Brain pericyte (primary cell): ENCODE measurements around the gene ZNF669.
"Not testable (repeated sequence)": the region's sequence is repeated elsewhere in the genome, so short reads cannot be mapped to it uniquely, and the experiment has no call there.

Experiments used
- DNase-seq: peaks from one replicate; pipeline ENCODE4 v3.0.0-alpha.2; 2012; ENCODE audit warnings: low read depth, low spot score

ZNF669 gene

DNA sequence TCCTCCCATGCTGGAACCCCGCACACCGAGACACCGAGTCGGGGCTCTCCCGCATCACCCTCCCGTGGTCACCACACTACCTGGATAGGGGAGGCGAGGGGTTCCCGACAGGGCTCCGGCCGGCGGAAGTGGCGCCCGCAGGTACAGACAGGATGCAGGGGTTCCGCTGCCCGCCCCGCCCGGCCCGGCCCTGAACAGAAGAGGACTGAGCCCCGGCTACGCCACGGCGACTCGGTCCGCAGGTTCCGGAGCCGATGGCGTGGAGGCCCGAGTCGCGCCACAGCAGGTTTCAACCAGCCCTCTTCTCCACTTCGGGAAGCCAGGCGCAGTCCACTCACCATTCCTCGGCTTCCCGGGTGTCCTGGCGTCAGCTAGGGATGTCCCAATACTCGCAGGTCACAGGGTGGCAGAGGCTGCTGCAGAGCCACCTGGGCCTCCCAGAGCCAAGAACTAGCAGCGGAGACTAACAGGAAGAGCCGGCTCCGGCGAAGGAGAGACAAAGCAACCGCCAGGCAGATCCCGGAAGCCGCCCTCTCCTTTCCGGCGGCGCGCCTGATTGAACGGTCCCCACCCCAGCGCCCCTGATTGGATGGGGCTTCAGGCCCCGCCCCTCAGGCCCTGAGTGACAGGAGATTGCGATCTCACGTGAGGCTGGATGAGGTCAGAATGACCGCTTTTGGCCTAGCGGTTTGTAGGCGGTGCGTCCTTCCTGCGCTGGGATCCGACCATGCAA, at the start of gene ZNF669:
Gene ZNF669, minus strand, starts transcription at position 498 of the 733 bp plus-strand sequence. Its CDS starts 157 bp downstream, at position 341.
- peak; percentile 89 for DNase-seq

DNA sequence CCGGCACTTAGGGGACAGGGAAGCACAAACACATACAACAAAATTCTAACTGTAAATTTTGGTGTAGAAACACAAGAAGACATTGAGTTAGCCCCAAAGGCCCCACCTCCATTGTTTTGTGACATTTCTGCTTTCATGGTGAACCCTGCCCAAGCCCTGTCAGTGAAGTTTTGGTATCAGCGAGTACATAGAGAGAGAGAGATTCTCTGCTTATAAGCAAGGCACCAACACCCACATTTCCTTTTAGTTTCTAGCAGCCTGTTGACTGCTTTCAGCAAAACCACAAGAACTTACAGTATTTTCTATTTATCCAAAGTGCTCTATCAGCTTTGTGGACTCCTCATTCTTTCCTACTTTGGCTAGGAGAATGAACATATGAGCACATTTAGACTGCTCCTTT, 43.6 kb upstream of the ZNF669 start:
- no peak for DNase-seq

DNA sequence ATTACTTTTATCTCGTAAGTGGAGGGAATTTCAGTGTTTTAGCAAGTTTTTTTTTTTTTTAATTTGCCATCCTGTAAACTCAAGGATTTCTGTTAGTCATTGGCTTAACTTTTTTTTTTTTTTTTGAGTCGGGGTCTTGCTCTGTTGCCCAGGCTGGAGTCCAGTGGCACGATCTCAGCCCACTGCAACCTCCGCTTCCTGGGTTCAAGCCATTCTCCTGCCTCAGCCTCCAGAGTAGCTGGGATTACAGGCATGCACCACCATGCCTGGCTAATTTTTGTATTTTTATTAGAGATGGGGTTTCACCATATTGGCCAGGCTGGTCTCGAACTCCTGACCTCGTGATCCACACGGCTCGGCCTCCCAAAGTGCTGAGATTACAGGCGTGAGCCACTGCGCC, 43.0 kb upstream of the ZNF669 start:
- DNase-seq: not testable (repeated sequence)

DNA sequence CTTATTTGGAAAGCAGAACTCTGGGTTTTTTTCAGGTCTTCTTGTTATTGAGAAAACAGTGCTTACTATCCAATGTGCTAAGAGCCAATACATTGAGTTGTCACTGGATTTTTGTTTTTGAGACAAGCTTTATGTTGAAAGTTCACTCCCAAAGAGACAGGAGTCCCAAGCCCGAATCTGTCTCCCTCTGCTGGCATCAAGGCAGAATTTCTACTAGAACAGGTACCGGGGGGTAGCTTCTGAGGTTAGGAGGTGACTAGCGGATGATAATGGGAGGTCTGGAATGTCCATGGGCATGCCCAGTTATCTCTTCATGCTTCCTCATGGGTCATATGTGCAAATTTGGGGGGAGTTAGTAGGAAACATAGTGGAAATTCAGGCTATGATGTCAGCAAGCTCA, 42.5 kb upstream of the ZNF669 start:
- no peak for DNase-seq

DNA sequence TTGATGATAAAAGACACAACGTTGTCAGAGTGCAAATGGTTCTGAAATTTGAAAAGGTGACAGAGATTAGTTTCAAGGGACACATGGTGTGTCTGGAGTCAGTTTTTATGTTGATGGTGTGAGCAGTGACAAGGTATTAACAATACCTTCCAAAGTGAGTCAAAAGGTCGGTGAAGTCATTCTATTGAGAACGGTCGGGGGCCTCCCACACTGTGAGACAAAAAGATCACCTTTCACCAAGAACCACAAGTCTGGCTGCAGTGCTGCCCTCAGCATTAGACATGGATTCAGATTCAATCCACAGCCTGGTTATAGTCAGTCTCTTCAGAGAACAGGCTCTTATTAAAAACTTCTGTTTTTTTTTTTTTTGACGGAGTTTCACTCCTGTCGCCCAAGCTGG, 41.1 kb upstream of the ZNF669 start:
- DNase-seq: no peak

DNA sequence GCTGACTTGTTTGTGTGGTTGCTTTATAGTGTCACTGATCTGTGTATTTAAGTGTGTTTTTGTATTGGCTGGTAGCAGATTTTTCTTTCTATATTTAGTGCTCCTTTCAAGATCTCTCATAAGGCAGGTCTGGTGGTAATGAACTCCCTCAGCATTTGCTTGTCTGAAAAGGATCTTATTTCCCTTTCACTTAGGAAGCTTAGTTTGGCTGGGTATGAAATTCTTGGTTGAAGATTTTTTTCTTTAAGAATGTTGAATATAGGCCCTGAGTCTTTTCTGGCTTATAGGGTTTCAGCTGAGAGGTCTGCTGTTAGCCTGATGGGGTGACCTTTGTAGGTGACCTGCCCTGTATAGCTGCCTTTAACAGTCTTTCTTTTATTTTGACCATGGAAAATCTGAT, 35.4 kb upstream of the ZNF669 start:
- not testable (repeated sequence) for DNase-seq

DNA sequence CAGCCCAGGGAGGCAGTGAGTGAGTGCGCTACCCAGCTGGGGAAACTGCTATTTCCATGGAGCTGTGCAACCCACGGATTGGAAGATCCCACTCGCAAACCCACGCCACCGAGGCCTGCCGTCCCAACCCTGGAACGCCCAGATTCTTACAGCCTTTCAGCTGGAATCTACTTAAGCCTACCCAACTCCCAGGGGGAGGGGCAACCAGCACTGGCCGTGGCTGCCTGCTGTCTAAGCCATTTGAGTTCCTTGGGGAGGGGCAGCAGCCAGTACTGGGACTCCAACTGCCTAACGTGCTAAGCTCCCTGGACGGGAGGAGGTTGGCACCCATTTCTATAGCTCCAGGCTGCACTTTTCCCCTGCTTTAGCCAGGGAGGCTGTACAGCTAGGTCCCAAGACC, 27.1 kb upstream of the ZNF669 start:
- DNase-seq: no peak

DNA sequence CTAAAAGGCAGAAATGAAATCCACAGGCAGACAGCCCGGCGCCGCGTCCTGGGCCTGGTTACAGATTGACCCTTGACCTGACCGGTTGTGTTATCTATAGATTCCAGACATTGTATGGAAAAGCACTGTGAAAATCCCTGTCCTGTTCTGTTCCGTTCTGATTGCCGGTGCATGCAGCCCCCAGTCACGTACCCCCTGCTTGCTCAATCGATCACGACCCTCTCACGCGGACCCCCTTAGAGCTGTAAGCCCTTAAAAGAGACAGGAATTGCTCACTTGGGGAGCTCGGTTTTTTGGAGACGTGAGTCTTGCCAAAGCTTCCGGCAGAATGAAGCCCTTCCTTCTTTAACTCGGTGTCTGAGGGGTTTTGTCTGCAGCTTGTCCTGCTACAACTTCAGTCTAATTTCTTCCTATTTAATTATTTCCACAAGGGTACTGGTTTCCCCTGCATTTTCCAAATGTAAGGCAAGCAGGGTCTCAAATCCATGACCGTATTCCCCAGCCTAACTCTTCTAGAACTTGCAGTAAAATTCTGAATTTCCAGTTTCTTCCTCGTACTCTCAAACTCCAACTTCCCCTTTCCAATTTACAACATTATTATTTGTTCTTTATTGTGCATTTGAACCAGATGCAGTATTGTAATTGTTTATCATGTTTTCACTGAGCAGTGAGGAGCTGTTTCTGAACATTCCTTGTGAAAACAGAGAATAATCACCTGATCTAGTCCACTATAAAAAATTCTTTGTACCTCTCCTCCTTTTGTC, 23.5 kb upstream of the ZNF669 start:
- not testable (repeated sequence) for DNase-seq

DNA sequence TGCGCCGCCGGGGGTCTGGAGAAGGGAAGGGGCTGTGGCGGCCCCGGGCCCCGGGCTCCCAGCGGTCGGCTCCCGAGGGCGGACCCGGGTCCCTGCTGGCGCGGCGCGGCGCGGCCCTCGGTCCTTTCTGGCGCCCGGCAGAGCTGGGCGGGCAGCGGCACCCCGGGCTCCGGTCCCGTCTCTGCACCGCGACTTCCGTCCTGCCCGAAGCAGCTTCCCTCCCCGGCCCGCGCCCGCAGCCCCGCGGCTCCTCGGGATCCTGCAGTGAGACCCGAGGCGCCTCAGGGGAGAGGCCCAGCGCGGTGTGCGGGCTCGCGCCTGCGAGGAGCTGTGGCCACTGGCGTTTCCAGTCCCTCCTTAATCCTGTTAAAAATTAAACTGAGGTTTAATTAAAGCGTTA, 22.4 kb upstream of the ZNF669 start:
- DNase-seq: not testable (repeated sequence)

DNA sequence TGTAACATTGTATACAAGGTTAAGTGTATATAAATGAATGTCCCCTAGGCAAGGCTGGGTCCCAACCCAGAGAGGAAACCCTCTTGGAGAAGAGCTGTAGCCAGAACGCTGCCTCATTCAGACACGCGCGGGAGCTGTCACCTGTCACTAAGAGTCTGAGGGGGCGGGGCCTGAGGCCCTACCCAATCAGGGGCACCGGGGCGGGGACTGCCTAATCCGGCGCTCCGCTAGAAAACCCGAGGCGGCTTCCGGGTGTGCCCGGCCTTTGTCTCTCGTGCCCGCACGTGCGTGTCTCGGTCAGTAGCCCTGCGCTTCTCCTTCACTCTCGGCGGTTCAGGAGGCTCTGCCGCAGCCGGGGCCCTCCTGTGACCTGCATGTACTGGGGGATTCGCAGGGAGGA, 22.0 kb upstream of the ZNF669 start:
- DNase-seq: not testable (repeated sequence)

DNA sequence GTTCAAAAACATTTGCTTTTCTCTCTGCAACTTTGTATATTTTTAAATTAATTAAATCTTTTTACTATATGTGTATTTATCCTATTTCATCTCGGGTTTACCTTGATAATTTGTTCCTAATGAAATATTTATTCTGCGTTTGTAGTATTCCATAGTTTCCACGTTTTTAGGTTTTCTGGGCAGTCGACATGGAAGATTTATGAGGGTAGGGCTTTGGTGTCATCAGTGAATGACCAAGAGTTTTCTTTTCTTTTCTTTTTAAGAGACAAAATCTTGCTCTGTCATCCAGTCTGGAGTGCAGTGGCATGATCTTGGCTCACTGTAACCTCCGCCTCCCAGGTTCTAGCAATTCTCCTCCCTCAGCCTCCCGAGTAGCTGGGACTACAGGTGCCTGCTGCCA, 17.2 kb upstream of the ZNF669 start:
- no peak for DNase-seq

DNA sequence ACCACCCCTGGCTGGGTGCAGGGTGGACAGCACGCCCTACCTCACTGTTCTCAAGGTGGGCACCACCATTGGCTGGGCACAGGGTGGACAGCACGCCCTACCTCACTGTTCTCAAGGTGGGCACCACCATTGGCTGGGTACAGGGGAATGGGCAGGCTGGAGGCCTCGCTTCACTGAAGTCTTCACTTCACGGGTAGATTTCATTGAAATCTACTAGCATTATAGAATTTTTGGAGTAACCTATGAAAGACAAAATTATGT, 16.2 kb upstream of the ZNF669 start:
- not testable (repeated sequence) for DNase-seq

DNA sequence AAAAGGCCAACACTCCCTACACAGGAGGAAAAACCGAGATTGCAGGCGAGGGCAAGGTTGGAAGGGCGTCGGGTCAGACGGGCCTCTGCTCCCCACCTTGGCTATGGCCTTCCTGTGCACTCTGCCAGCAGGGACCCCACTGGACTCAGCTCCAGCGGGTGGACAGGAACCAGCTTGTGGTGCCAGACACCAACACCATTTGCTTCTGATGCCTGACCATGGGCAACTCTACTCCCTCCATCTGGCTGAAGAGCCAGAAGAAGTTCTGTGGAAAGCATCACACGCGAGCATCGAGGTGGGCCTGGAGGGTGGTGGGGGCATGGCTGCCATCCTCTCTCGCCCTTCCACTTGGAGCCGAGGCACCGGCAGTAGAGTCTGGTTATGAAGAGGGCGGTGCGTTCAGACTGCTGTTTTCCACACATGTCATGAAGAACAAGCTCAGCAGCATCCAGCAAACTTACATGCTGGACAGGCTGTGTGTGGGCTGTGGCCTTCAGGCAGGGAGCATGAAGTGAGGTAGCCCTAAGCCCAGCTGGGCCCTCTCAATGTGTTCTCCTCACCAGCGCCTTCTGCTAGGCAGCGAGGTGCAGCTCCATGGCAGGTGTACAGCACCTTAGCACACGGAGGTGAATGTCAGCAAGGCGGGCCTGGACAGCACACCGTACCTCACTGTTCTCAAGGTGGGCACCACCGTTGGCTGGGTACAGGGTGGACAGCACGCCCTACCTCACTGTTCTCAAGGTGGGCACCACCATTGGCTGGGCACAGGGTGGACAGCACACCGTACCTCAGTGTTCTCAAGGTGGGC, 15.6 kb upstream of the ZNF669 start:
- no peak for DNase-seq

DNA sequence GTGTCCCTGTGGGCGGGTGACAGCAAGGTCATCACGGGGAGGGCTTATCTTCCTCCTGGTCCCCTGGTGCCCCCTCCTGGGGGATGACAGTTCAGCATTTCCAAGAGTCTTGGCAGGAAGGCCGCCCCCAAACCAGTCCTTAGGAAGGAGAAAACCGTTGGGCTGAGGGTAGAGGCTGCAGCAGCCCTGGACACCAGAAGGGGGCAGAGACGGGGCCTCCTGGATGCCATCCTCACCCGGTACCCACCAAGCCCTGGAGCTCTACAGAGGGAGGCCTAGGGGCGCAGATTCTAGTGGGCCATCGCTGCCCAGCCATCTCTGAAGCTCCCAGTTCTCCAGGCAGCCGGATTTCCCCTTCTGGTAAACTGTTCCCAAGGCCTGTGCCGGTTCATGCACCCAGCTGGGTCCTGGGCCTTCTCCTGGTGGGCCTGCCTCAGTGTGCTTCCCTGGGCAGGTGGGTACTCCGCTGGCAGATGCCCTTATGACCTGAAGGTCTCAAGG, 14.8 kb upstream of the ZNF669 start:
- DNase-seq: no peak

DNA sequence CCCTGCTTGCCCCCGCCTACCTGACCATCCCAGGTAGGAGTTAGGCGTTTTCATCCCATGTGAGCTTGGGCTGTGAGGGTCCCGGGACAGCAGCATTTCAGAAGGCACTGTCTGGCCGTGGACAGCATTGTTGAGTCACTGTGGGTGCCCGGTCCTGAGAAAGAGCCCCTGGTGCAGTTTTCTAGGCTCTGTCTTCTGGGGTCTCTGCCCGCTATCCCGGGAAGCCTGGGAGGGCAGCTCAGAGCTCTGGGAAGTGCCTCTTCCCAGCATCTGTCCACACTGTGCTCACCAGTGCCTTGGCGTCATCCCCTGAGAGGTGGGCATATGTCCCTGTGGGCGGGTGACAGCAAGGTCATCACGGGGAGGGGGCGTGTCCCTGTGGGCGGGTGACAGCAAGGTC, 11.4 kb upstream of the ZNF669 start:
- no peak for DNase-seq

DNA sequence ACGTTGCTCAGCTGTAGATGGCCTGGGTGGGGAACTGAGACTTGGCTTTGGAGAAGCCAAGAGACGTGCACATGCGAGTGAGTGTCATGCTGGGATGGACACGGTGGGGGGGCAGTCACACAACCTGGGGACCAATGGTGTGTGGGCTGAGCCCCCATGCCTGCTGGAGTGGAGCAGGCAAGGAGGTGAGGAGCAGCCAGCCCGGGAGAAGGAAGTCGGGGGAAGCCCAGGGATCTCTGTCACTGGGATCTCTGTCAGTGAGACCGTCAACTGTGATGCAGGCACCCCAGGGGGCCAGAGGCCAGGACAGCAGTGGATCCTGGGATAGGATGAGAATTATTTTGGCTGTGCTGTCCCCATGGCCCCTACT, 11.0 kb upstream of the ZNF669 start:
- no peak for DNase-seq

DNA sequence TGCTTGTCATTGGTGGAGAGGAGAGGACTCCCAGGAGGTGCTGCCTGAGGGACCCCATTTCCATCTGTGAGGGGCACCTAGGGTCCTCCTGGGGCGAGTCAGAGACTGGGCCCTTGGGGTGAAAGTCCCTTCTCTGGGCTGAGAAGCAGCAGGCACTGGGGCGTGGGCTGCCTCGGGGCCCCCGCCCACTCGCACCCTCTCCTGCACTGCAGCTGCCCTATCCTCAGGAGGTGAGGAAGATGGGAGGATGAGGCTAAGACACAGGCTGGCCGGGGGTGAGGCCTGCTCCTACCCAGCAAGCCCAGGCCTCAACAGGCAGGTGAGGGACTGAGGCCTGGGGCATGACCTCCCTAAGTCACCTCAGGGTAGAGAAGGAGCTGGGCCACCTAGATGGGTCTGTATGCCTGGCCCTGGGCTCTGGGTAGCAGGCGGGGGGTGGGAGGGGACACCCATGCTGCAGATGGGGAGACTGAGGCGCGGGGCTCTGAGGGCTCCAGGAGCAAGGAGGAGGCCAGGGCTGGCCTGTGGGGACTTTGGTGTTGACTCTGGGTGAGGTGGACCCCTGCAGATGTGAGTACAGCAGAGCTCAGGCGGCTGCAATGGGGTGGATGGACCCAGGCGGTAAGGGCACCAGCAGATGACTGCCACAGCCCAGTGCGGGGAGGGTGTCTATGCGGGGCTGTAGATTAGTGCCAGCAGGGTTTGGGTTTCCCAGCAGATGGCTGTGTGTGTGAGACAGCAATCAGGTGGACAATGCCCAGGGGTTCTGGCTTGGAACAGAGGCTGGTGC, 10.4 kb upstream of the ZNF669 start:
- no peak for DNase-seq

DNA sequence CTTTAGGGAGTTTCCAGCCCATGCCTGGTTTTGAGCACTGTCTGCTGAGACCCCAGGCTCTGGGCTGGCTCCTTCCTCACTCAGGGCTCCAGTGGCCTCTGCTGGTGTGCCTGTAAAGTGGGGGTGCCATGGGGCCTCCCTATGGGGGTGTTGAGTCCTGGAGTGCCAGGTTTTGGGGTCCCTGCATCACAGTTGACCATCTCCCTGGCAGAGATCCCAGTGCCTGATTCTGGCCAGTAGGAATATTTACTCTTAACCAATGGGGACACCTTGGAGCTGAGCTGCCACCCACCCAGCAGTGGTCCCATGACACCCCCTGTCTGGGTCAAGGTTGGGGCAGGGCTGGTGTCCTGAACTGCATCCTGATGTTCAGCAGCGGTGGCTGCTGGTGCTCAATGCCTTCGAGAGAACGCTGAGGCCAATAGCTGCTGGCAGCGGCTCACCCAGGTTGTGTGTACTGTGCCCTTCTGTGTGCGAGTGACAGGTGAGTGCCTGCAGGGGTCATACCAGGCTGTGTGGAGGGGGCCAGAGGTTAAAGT, 9.6 kb upstream of the ZNF669 start:
- no peak for DNase-seq

DNA sequence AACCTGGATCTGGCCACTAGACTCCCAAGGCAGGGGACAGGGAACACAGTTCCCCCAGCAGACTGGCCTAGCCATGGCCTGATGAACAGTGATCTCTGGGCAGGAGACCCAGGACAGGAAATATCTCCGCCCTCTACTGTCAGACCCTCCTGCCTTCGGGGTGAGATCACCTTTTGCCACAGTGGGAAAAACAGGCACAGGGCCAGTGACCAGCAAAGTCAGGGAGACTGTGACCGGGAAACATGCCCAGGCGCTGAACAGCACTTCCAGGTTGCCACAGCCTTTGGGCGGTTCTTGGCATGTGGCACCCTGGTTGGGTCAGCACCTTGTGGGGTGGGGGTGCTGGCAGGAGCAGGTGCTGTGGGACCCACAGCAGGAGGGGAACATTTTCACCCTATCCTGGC, 8.9 kb upstream of the ZNF669 start:
- DNase-seq: no peak

DNA sequence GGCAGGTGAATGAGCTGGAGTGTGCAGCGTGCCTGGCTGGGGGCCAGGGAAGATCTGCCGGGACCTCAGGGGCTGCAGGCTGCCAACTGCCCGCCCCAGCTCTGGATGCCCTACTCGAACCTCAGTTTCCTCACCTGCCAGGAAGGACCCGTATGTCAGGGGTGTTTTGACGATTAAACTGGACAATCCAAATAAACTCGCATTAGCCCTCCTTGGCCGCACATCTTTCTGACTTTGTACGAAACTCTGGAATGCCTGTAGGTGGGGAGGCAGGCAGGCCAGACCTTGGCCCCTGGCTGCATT, 8.3 kb upstream of the ZNF669 start:
- DNase-seq: no peak

DNA sequence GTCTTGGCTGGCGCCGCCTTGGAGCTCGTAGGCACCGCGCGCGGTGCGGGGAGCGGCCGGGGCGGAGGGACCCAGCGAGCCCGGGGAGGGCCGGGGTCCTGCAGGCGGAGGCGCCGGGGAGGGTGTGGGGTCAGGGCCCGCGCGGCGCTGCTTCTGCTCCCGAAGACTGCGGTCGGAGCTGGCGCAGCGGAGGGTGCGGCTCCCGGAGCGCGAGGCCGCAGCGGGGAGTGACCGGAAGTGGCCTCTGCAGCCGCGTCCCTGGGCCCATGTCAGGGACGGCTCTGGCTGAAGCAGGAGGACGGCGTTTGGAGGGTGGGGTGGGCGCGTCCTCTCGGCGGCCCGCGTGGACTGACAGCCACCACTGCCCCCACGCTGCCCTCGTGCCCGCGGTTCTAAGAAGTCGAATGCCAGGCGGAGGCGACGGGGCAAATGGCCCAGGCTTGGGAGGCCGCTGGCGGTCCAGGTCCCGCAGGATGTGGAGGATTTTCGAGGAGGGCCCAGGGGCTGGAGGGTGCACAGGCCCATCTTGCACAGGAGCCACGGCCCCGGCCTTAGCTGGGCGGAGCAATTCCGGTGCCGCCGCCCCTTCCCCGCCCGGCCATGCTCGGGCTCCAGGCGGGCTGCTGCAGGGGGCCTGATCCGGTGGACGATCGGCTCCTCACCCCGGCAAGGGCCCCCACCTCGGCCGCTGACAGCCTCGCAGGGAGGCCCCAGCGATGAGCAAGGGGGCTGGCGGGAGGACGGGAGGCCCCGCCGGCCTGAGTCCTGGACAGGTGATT, 7.7 kb upstream of the ZNF669 start:
- no peak for DNase-seq
